ENCODE data around the gene OR13J1. TPM values are rescaled to one million over a fixed set of nuclear protein-coding genes. Genes with fewer than 3 reads are reported as not detected.
A peak's percentile ranks its signal among the peaks of the same experiment; 100 is the strongest.

OR13J1 gene
- total RNA-seq, result not detected
- polyA plus RNA-seq, result not detected

GRCh38 chr9:35870351-35870923 is at the start of gene OR13J1:
Gene OR13J1, minus strand, starts transcription at chr9:35870401. Its CDS starts 0 bp downstream, at chr9:35870401.
- no peaks in the 10 kb centered on the region for H3K9me3 ChIP-seq (ENCODE audit: control insufficient read depth in 4 of 4, low read length in 3 of 4)
- WGBS, result 92% methylated on average over 8 of the region's 8 CpGs
- no peak for DNase-seq (ENCODE audit: low spot score)
- H3K4me3 ChIP-seq (ENCODE audit: low read depth in 1 of 3, low read length in 3 of 3), result no peak within 1 kb of the TSS
- no peak within 1 kb of the TSS for H3K27ac ChIP-seq (ENCODE audit: low read depth in 1 of 2, low read length in 2 of 2)
- no peak within 1 kb of the TSS for H3K9ac ChIP-seq (ENCODE audit: low read depth in 1 of 2, low read length in 2 of 2)
- no peaks in the 10 kb centered on the region for H3K36me3 ChIP-seq (ENCODE audit: control insufficient read depth in 4 of 4, insufficient read depth in 3 of 4, low read depth in 1 of 4, low read length in 3 of 4)
- TF ChIP-seq MAX (IDR thresholded peaks at IDR 0.05), result no peak
- TF ChIP-seq CTCF (IDR thresholded peaks at IDR 0.05; ENCODE audit: low read depth, low read length, missing input control), result no peak
- no peak for TF ChIP-seq ATF3 (IDR thresholded peaks at IDR 0.05)
- TF ChIP-seq SP1 (IDR thresholded peaks at IDR 0.05), result no peak
- TF ChIP-seq RXRA (IDR thresholded peaks at IDR 0.05), result no peak
- no peak for TF ChIP-seq ZBTB33 (IDR thresholded peaks at IDR 0.05)
- no peaks in the 10 kb centered on the region for H3K27me3 ChIP-seq (ENCODE audit: control insufficient read depth in 4 of 4, insufficient read depth in 4 of 4, low read length in 3 of 4)
- H3K4me1 ChIP-seq (ENCODE audit: control insufficient read depth in 4 of 4, insufficient read depth in 4 of 4, low read length in 3 of 4), result no peaks in the 10 kb centered on the region

- DNase-seq (ENCODE audit: low spot score), result no peak
- Histone ChIP-seq H3K4me3 (ENCODE audit: low read depth in 1 of 3, low read length in 3 of 3) (no peak overlapping the region), H3K9ac (ENCODE audit: low read depth in 1 of 2, low read length in 2 of 2) (no peak overlapping the region), H3K9me3 (ENCODE audit: control insufficient read depth in 4 of 4, low read length in 3 of 4) (no peaks in the 10 kb centered on the region), H3K27ac (ENCODE audit: low read depth in 1 of 2, low read length in 2 of 2) (peak overlapping the region; percentile 43 to 73), H3K4me1 (ENCODE audit: control insufficient read depth in 4 of 4, insufficient read depth in 4 of 4, low read length in 3 of 4) (peaks cover 0 to 23% (median 16%) of the 10 kb centered on the region in 4 donors), H3K27me3 (ENCODE audit: control insufficient read depth in 4 of 4, insufficient read depth in 4 of 4, low read length in 3 of 4) (no peaks in the 10 kb centered on the region), H3K36me3 (ENCODE audit: control insufficient read depth in 4 of 4, insufficient read depth in 3 of 4, low read depth in 1 of 4, low read length in 3 of 4) (no peaks in the 10 kb centered on the region)
- no peak for TF ChIP-seq HNF4A (conservative IDR thresholded peaks at IDR 0.05)
- no peak for TF ChIP-seq SP1 (IDR thresholded peaks at IDR 0.05)
- no peak for TF ChIP-seq CTCF (IDR thresholded peaks at IDR 0.05; ENCODE audit: low read depth, low read length, missing input control)
- WGBS, result 79% methylated on average over 3 of the region's 3 CpGs
Measured at GRCh38 chr9:35919212-35920008, 49.2 kb upstream of the OR13J1 start.
